NCI-H1092 treated with DMSO at 0.1 percent for 48 hours (cell line): ENCODE results near the gene FBXL13.
"Not testable (repeated sequence)": the region's sequence is repeated elsewhere in the genome, so short reads cannot be mapped to it uniquely, and the experiment has no call there.

Experiments used
- DNase-seq: peaks from one replicate; lab custom pipeline; 2025; lab: John Stamatoyannopoulos, UW

The FBXL13 gene

GRCh38 chr7:103079836-103080235 is 5.2 kb upstream of the FBXL13 start:
- no peak for DNase-seq

GRCh38 chr7:103078226-103078625 is 3.6 kb upstream of the FBXL13 start:
- not testable (repeated sequence) for DNase-seq

DNA sequence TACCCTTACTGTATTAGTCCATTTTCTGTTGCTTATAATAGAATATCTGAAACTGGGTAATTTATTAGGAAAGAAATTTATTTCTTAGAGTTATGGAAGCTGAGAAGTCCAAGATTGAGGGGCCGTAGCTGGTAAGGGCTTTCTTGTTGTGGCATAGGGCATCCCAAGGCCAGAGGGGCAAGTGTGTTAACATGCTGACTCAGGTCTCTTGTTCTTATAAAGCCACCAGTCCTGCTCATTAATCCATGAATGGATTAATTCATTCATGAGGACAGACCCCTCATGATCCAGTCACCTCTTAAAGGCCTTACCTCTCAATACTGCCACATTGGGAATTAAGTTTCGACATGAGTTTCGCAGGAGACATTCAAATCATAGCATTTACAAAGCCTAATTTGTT is 2.7 kb upstream of the FBXL13 start:
- no peak for DNase-seq

DNA sequence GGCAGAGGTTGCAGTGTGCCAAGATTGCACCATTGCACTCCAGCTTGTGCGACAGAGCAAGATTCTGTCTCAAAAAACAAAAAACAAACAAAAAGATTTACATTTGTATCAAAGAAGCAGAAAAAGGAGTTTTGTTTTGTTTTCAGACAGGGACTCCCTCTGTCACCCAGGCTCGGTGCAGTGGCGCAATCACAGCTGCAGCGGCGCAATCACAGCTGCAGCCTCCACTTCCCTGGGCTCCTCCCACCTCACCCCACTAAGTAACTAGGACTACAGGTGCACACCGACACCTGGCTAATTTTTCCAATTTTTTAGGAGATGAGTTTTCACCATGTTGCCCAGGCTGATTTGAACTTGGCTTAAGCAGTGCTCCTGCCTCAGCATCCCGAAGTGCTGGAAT is 2.2 kb upstream of the FBXL13 start:
- DNase-seq, result no peak

- DNase-seq, result peak; percentile 73
These were observed 832 bp upstream of the FBXL13 start for GRCh38 chr7:103075337-103075918.

DNA sequence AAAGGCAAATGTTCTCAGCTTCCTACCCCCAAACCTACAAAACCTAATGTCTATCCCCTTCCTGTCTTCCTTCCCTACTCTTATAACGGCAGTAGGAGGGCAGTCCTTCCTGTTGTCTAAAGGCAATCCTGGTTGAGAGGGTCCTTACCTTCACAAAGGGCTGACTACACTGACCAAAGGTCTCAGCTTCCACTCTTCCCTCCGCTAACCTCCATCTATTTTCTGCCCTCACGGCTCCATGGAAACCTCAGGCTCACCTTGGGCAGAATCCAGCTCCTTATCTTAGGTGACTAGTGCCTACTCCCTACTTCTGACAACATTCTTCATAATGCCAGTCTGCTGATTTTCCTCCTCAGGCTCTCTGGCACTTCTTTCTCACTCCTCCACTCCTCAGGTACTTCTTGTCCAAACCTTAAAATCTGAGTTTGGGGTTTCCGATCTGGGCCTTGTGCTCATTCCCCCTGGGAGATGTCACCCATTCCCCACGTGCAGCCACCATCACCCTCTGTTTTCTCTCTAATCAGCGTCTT is 542 bp downstream of the FBXL13 start:
- DNase-seq, result peak; percentile 60

DNA sequence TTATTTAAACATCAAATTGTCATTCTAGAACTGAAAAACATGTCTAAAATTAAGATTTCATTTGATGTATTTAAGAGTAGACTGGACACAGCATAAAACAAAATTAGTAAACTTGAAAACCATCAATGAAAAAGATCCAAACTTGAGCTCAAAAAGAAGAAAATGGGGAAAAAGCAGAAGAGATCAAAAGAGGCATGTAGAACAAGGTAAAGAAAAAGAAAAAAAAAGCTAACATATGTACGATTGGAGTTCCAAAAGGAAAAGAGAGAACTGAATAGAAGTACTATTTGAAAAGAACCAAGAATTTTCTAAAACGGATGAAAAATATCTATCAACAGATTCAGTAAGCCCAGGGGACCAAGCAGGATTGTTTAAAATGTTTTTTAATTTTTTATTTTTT is 3.6 kb downstream of the FBXL13 start:
- no peak for DNase-seq

DNA sequence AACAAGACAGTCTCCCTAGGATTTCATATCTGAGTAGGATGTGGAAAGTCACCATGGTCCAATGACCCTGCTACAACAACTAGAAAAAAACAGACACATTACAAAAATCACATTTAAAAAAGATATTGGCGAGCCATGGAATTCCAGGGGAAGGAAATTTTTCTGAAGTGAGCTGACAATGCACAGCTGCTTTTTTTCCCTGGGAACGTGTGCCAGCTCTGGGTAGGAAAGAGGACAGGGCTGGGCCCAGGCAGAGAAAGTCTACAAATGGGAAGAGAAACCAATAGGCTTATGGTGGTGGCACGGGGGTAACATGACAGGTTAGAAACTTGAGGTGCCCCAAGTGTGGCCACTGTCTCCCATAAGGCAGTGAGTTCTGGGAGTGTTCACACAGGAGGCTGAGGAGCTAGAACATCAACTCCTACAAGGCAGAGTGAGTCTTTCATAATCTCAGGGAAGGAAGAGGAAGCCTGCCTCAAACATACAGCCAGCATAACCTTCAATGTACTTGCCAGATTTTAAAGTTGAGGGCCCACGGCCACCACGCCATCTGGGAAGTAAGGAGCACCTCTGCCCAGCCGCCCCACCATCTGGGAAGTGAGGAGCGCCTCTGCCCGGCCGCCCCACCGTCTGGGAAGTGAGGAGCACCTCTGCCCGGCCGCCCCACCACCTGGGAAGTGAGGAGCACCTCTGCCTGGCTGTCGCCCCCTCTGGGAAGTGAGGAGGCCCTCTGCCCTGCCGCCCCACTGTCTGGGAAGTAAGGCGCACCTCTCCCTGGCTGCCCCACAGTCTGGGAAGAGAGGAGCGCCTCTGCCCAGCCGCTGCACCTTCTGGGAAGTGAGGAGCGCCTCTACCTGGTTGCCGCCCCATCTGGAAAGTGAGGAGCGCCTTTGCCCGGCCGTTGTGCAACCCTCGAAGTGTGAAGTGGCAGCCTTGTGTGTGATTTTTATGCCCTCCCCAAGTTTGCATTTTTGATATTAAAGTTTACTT is 5.9 kb downstream of the FBXL13 start:
- DNase-seq, result no peak

GRCh38 chr7:103065667-103066066 is 8.9 kb downstream of the FBXL13 start:
- DNase-seq, result peak; percentile 42

DNA sequence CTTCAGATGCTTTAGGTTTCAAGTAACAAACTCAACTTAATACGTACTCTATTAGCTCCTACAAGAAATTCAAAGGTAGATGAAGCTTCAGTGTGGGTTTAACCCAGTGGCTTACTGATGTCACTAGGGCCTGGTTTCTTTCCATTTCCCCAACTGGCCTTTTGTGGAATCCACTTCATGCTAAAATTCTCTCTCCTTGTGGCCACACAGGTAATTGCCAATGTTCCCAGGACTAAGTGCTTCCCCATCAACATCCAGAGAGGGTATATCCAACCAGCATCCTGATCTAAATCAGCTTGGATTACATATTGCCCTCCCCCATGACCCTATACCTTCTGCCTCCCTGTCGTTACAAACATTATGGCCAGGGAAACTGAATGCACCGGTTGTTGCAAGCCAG is 10.7 kb downstream of the FBXL13 start:
- no peak for DNase-seq

DNA sequence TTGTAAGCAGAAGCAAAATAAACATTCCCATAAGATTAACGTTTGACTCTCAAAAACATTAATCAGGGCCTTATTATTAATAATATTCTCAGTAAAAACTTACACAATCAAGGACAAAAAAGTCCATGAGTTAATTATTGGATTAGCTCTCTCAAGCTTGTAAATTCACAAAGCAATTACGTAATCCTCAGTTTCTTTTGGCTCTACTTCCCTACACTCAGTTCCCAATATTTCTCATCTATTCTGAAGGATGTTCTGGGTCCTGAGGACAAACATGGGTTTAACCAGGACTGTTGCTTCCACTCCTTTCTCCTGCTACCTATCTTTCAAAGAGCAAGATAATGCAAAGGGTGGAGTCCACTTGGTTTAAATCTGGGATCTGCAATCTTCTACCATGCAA is 15.1 kb downstream of the FBXL13 start:
- no peak for DNase-seq

DNA sequence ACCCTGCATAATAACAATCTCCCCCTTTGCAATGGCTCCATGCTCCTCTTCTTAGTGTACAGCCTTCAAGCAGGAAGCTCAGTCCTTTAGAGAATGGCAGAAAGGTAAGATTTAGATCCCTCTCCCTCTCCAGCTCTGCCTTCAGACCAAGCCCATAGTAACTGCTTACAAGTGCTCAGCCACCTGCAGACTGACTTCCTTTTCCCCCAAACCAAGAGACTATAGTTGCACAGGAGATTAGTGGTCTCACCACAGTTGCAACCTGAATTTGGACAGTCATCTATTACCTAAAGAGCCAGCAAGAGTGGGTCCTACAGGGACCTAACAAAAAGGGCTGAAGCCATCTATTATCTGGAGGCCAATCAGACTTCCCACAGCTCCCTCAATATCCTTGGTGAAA is 16.5 kb downstream of the FBXL13 start:
- DNase-seq, result no peak

GRCh38 chr7:103056006-103056405 is 18.6 kb downstream of the FBXL13 start:
- DNase-seq, result not testable (repeated sequence)

- no peak for DNase-seq
These were observed 23.1 kb downstream of the FBXL13 start for GRCh38 chr7:103051519-103051918.

DNA sequence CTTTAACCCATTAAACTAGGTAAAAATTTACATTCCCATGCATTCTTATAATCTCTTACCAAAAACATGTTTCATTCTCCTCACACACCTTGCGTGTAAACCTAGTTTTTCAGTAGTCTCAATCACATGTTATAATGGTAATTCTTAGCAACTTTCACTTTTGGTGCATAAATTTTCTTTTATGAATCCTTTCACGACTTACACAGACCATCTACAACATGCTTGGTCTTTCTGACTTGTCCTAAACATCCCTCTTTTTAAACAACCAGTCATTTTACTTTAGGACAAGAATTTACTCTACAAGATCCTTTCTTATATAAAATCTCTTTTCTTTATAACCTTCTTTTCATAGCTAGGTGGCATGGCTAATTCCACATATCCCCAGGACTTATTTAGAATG is 25.8 kb downstream of the FBXL13 start:
- DNase-seq, result no peak

DNA sequence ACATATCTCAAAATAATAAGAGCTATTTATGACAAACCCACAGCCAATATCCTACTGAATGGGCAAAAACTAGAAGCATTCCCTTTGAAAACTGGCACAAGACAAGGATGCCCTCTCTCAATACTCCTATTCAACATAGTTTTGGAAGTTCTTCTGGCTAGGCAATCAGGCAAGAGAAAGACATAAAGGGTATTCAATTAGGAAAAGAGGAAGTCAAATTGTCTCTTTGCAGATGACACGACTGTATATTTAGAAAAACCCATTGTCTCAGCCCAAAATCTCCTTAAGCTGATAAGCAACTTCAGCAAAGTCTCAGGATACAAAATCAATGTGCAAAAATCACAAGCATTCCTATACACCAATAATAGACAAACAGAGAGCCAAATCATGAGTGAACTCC is 32.8 kb downstream of the FBXL13 start:
- DNase-seq, result not testable (repeated sequence)

GRCh38 chr7:103037823-103038739 is 36.5 kb downstream of the FBXL13 start:
- DNase-seq, result not testable (repeated sequence)

GRCh38 chr7:103037476-103037822 is 37.1 kb downstream of the FBXL13 start:
- no peak for DNase-seq

DNA sequence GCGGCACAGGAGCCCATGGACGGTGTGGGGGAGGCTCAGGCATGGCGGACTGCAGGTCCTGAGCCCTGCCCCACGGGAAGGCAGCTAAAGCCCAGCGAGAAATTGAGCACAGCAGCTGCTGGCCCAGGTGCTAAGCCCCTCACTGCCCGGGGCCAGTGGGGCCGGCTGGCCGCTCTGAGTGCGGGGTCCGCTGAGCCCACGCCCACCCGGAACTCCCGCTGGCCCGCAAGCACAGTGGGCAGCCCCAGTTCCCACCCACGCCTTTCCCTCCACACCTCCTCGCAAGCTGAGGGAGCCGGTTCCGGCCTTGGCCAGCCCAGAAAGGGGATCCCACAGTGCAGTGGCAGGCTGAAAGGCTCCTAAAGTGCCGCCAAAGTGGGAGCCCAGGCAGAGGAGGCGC is 40.3 kb downstream of the FBXL13 start:
- DNase-seq, result not testable (repeated sequence)

DNA sequence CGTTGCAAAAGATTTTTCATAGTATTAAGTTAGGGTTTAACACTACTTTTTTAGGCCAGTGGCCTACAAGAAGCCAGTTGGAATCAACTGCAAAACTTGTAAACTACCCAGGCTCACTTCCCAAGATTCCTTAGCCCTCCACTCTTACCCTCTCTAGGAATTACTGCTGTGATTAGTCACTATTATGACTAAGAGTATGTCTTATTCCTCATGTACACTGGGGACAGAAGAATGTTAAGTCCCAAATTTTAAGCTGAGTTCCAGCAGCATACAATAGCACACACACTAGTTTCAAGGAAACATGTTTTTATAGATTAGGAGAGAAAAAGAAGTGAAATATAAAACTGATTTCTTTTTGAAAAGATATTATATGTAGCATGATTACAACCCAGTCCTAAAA is 42.8 kb downstream of the FBXL13 start:
- no peak for DNase-seq

DNA sequence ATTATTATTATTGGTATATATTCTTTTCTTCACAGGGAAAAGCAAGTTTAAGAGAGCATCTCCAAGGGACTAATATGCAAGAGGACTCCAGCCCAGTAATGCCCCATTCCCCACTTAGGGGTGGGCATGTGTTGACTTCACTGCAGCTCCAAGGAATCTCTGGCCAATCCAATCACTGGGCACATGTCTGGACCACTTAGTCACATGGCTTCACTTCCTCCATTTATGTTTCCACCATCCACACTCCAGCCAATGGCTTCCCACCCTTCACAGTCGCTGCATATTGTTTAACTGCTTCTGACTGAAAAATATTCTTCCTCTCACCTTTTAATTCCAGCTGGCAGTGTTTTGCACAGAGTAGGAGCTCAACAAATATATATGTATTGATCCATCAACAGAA is 43.6 kb downstream of the FBXL13 start:
- no peak for DNase-seq

DNA sequence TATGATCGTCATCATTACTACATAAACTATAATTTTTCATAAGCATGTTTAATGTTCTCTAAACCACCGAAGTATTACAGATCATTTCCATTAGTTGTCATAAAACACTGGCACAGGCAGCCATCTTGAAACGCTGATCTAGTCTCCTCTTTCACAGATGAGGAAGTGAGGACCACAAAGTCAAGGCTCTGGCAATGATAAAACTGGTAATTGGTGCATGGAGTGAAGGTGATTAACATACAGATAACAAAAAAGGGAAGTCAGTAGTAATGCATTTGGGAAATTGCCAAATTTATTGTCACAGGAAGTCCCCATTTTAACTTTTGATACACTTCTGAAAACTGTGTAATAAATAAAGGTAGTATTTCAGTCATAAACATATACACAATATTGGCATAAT is 49.3 kb downstream of the FBXL13 start:
- DNase-seq, result no peak
